GM23338 (cell line): Measurements from ENCODE around the gene GPATCH4. TPM values are rescaled to one million over a fixed set of nuclear protein-coding genes. Genes with fewer than 3 reads are reported as not detected.

ENCODE experiments used
- ATAC-seq: fragments of 200-7000 bp; cut with Tn5 transposase; 3 replicates; pipeline ENCODE4 v1.9.1; 2020
- DNase-seq: peaks from one replicate; pipeline ENCODE4 v3.0.0-alpha.2; 2015; ENCODE audit warnings: low spot score
- H2AFZ ChIP-seq: fragments of 200-600 bp; sonication (generic); 2 replicates; pipeline ENCODE4 v1.8.0; 2016; ENCODE audit warnings: antibody characterized with exemption, mild to moderate bottlenecking, moderate library complexity
- H3F3A ChIP-seq: fragments of 200-600 bp; sonication (generic); replicated peaks from 2 replicates; pipeline ENCODE4 v1.8.0; 2017; ENCODE audit warnings: antibody characterized with exemption, mixed run types, low read depth
- H3K27ac ChIP-seq: fragments of 200-600 bp; sonication (generic); 2 replicates; pipeline ENCODE4 v1.6.1; 2016; ENCODE audit warnings: low read depth
- H3K27me3 ChIP-seq: fragments of 200-600 bp; sonication (generic); 2 replicates; pipeline ENCODE4 v1.8.0; 2016; ENCODE audit warnings: mild to moderate bottlenecking, mixed run types, moderate library complexity; ENCODE audit not compliant: insufficient read depth
- H3K36me3 ChIP-seq: fragments of 200-600 bp; sonication (generic); 2 replicates; pipeline ENCODE4 v1.8.0; 2016; ENCODE audit warnings: mild to moderate bottlenecking; ENCODE audit not compliant: insufficient read depth
- H3K4me1 ChIP-seq: fragments of 200-600 bp; sonication (generic); 2 replicates; pipeline ENCODE4 v1.8.0; 2016; ENCODE audit warnings: mild to moderate bottlenecking, moderate library complexity; ENCODE audit not compliant: insufficient read depth
- H3K4me2 ChIP-seq: fragments of 200-600 bp; sonication (generic); 2 replicates; pipeline ENCODE4 v1.7.1; 2017; ENCODE audit warnings: mixed run types
- H3K4me3 ChIP-seq: fragments of 200-600 bp; sonication (generic); 2 replicates; pipeline ENCODE4 v1.6.1; 2016; ENCODE audit warnings: mixed run types
- H3K79me2 ChIP-seq: fragments of 200-600 bp; sonication (generic); replicated peaks from 2 replicates; pipeline ENCODE4 v1.8.0; 2017; ENCODE audit warnings: mild to moderate bottlenecking; ENCODE audit not compliant: insufficient read depth
- H3K9me2 ChIP-seq: fragments of 200-600 bp; sonication (generic); 2 replicates; pipeline ENCODE4 v1.8.0; 2017; ENCODE audit not compliant: insufficient read depth
- H4K20me1 ChIP-seq: fragments of 200-600 bp; sonication (generic); replicated peaks from 2 replicates; pipeline ENCODE4 v1.8.0; 2017; ENCODE audit warnings: mild to moderate bottlenecking; ENCODE audit not compliant: insufficient read depth
- H3K27ac Mint-ChIP-seq: 2 replicates; pipeline ENCODE4 v1.8.0; 2020; ENCODE audit warnings: inconsistent platforms, mild to moderate bottlenecking, moderate library complexity, mixed read lengths
- H3K27me3 Mint-ChIP-seq: 3 replicates; pipeline ENCODE4 v1.8.0; 2022; ENCODE audit warnings: low read depth, mild to moderate bottlenecking, moderate library complexity, mixed read lengths, inconsistent platforms; ENCODE audit not compliant: insufficient read depth, poor library complexity
- H3K36me3 Mint-ChIP-seq: 3 replicates; pipeline ENCODE4 v1.8.0; 2021; ENCODE audit warnings: low read depth, mild to moderate bottlenecking, inconsistent platforms, moderate library complexity, mixed read lengths
- H3K4me1 Mint-ChIP-seq: 3 replicates; pipeline ENCODE4 v1.8.0; 2020; ENCODE audit warnings: mild to moderate bottlenecking, inconsistent platforms, mixed read lengths
- H3K4me3 Mint-ChIP-seq: 3 replicates; pipeline ENCODE4 v1.8.0; 2021; ENCODE audit warnings: moderate library complexity, mild to moderate bottlenecking, inconsistent platforms, mixed read lengths
- H3K9me3 Mint-ChIP-seq: 3 replicates; pipeline ENCODE4 v1.8.0; 2020; ENCODE audit warnings: moderate library complexity, mild to moderate bottlenecking, inconsistent platforms, mixed read lengths
- CREB1 ChIP-seq: fragments of 250-450 bp; sonication (Bioruptor Pico); IDR thresholded peaks from 2 replicates; pipeline ENCODE4 v1.5.0; 2020; ENCODE audit warnings: low read depth, mild to moderate bottlenecking, moderate library complexity
- EZH2 ChIP-seq: fragments of 200-600 bp; sonication (generic); IDR thresholded peaks from one replicate; pipeline ENCODE4 v1.8.0; 2017; ENCODE audit warnings: antibody characterized with exemption, mild to moderate bottlenecking, low read depth; ENCODE audit not compliant: unreplicated experiment
- EZH2phosphoT487 ChIP-seq: fragments of 200-600 bp; sonication (generic); IDR thresholded peaks from one replicate; pipeline ENCODE4 v1.8.1; 2018; ENCODE audit warnings: antibody characterized with exemption; ENCODE audit not compliant: unreplicated experiment
- JUNB ChIP-seq: IDR thresholded peaks from one replicate; pipeline ENCODE4 v1.6.1; 2016; ENCODE audit warnings: antibody characterized with exemption; ENCODE audit not compliant: unreplicated experiment
- NANOG ChIP-seq: IDR thresholded peaks from 2 replicates; pipeline ENCODE4 v1.6.1; 2016; ENCODE audit warnings: antibody characterized with exemption, borderline replicate concordance
- POLR2AphosphoS5 ChIP-seq: IDR thresholded peaks from 2 replicates; pipeline ENCODE4 v1.6.1; 2016; ENCODE audit warnings: antibody characterized with exemption, low read depth
- REST ChIP-seq: IDR thresholded peaks from one replicate; pipeline ENCODE4 v1.6.1; 2018; ENCODE audit warnings: antibody characterized with exemption; ENCODE audit not compliant: unreplicated experiment
- STAT1 ChIP-seq: IDR thresholded peaks from one replicate; pipeline ENCODE4 v1.6.1; 2016; ENCODE audit warnings: antibody characterized with exemption; ENCODE audit not compliant: unreplicated experiment
- ZNF114 ChIP-seq: fragments of 250-450 bp; sonication (Bioruptor Pico); IDR thresholded peaks from 2 replicates; pipeline ENCODE4 v1.5.0; 2020; ENCODE audit warnings: mild to moderate bottlenecking, moderate library complexity
- ZNF331 ChIP-seq: fragments of 250-450 bp; sonication (Bioruptor Pico); IDR thresholded peaks from 2 replicates; pipeline ENCODE4 v1.5.0; 2020; ENCODE audit warnings: low read depth, mild to moderate bottlenecking, moderate library complexity
- ZNF462 ChIP-seq: fragments of 250-450 bp; sonication (Bioruptor Pico); IDR thresholded peaks from 2 replicates; pipeline ENCODE4 v1.5.0; 2020; ENCODE audit warnings: mild to moderate bottlenecking, moderate library complexity
- polyA plus RNA-seq: library from polyadenylated mRNA; unstranded; fragments of >200 nt; fragmentation: Nextera tagmentation; extraction: Ambion mirVana; gene quantifications from 2 replicates; pipeline ENCODE4 v1.2.1, GENCODE V29; 2016
- total RNA-seq: library from RNA; depleted of rRNA; stranded (reverse); fragments of >200 nt; shearing (Covaris generic); gene quantifications from 2 replicates; pipeline ENCODE4 v1.2.3, GENCODE V29; 2014
- TF ChIP-seq, protein P1 (sequence below), 2 experiments: fragments of 200-600 bp in 1 of 2; sonication (generic) in 1 of 2; conservative IDR thresholded peaks; 2 replicates each; pipeline versions ENCODE4 v1.5.1 to v1.6.1; 2016 to 2017; ENCODE audit warnings: antibody characterized with exemption in 2 of 2, low read depth in 2 of 2, mild to moderate bottlenecking in 2 of 2, moderate library complexity in 1 of 2

GPATCH4 gene
- total and polyA plus RNA-seq, 2 experiments from 2014 or later: 58.9 to 187 TPM

DNA sequence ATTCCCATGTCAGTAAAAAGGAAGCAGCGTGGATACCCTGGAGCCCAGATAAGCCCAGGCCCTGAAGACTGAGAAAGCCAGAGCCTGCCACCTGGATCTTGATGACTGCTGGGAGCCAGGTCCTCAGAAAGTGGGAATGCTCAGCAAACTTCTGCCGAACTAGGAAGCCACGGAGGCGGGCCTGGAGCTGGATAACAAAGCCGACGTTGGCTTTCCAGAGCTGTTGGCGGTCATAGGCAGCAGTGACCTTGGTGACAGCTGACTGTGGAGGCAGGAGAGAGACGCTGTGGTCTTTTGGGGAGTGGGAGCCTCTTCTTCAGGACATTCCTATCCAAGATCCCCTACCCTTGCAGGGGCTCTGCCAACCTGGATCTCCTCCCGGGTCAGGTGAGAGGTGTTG is 53.3 kb downstream of the GPATCH4 start (continued):
- TF ChIP-seq, protein P1, sequence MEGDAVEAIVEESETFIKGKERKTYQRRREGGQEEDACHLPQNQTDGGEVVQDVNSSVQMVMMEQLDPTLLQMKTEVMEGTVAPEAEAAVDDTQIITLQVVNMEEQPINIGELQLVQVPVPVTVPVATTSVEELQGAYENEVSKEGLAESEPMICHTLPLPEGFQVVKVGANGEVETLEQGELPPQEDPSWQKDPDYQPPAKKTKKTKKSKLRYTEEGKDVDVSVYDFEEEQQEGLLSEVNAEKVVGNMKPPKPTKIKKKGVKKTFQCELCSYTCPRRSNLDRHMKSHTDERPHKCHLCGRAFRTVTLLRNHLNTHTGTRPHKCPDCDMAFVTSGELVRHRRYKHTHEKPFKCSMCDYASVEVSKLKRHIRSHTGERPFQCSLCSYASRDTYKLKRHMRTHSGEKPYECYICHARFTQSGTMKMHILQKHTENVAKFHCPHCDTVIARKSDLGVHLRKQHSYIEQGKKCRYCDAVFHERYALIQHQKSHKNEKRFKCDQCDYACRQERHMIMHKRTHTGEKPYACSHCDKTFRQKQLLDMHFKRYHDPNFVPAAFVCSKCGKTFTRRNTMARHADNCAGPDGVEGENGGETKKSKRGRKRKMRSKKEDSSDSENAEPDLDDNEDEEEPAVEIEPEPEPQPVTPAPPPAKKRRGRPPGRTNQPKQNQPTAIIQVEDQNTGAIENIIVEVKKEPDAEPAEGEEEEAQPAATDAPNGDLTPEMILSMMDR (conservative IDR thresholded peaks at IDR 0.05; ENCODE audit: low read depth in 2 of 2): no peak
- TF ChIP-seq JUNB: no peak
- no peak for TF ChIP-seq ZNF331 (CRISPR knock-in tag)
- no peak for TF ChIP-seq EZH2
- no peak for TF ChIP-seq POLR2AphosphoS5
- TF ChIP-seq STAT1: no peak
- no peak for TF ChIP-seq NANOG
- TF ChIP-seq EZH2phosphoT487: no peak

DNA sequence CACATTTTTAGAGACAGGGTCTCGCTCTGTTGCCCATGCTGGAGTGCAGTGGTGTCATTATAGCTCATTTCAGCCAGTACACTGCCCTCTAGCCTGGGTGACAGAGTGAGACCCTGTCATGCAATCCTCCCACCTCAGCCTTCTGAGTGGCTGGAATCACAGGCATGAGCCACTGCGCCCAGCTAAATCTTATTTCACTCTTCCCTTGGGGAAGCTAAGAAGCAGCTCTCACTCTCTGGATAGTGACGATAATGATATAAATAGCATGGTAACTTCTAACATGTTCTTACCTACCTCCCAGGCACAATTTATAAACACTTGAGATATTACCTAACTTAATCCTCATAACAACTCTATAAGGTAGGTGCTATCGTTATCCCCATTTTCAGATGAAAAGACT is 53.8 kb downstream of the GPATCH4 start:
- Mint-ChIP-seq H3K27me3 (peaks cover 7% of the 10 kb centered on the region), H3K4me1 (no peaks in the 10 kb centered on the region), H3K9me3 (no peaks in the 10 kb centered on the region), H3K4me3 (no peak overlapping the region), H3K36me3 (peaks cover 14% of the 10 kb centered on the region), H3K27ac (no peak overlapping the region)
- no peaks in the 10 kb centered on the region; the same call in 1 of the 2 replicates for H4K20me1 ChIP-seq
- H3K4me1 ChIP-seq: no peaks in the 10 kb centered on the region
- no peaks in the 10 kb centered on the region for H3K36me3 ChIP-seq
- H3F3A ChIP-seq: no peaks in the 10 kb centered on the region
- no peaks in the 10 kb centered on the region for H3K27me3 ChIP-seq
- no peaks in the 10 kb centered on the region for H3K9me2 ChIP-seq
- H3K4me2 ChIP-seq: no peak overlapping the region
- H3K27ac ChIP-seq: no peak overlapping the region
- DNase-seq (no peak), ATAC-seq (no peak)
- no peaks in the 10 kb centered on the region for H3K79me2 ChIP-seq
- H3K4me3 ChIP-seq: no peak overlapping the region
- H2AFZ ChIP-seq: no peak overlapping the region
- TF ChIP-seq REST: no peak
- no peak for TF ChIP-seq EZH2
- no peak for TF ChIP-seq NANOG
- TF ChIP-seq, protein P1 (conservative IDR thresholded peaks at IDR 0.05; ENCODE audit: low read depth in 2 of 2): no peak
- no peak for TF ChIP-seq CREB1 (CRISPR knock-in tag)
- no peak for TF ChIP-seq ZNF114
- no peak for TF ChIP-seq ZNF462
- TF ChIP-seq POLR2AphosphoS5: no peak
- TF ChIP-seq JUNB: no peak
